H9 (cell line): ENCODE data around the gene MOB3C. TPM values are rescaled to one million over a fixed set of nuclear protein-coding genes. Genes with fewer than 3 reads are reported as not detected.

Experiments
- DNase-seq: peaks from one replicate; pipeline ENCODE4 v3.0.0-alpha.2; 2017
- H2AFZ ChIP-seq: one replicate; pipeline ENCODE4 v1.6.1; 2013; ENCODE audit warnings: mild to moderate bottlenecking, low read length, control low read depth, moderate library complexity
- H2AK5ac ChIP-seq: 2 replicates; pipeline ENCODE4 v1.6.1; 2013; ENCODE audit warnings: low read length, control low read depth, mixed read lengths; ENCODE audit not compliant: insufficient read length
- H2BK120ac ChIP-seq: one replicate; pipeline ENCODE4 v1.6.1; 2013; ENCODE audit warnings: low read depth, mild to moderate bottlenecking, low read length, control low read depth, inconsistent platforms; ENCODE audit not compliant: poor library complexity, severe bottlenecking
- H2BK12ac ChIP-seq: 2 replicates; pipeline ENCODE4 v1.6.1; 2013; ENCODE audit warnings: low read length, control low read depth, mixed read lengths, low read depth; ENCODE audit not compliant: insufficient read length
- H2BK15ac ChIP-seq: 2 replicates; pipeline ENCODE4 v1.6.1; 2013; ENCODE audit warnings: low read depth, low read length, control low read depth
- H2BK20ac ChIP-seq: one replicate; pipeline ENCODE4 v1.6.1; 2013; ENCODE audit warnings: low read depth, mild to moderate bottlenecking, low read length, control low read depth, inconsistent platforms; ENCODE audit not compliant: poor library complexity, severe bottlenecking
- H2BK5ac ChIP-seq: 2 replicates; pipeline ENCODE4 v1.6.1; 2013; ENCODE audit warnings: low read length, control low read depth, mixed read lengths; ENCODE audit not compliant: insufficient read length
- H3K14ac ChIP-seq: 2 replicates; pipeline ENCODE4 v1.6.1; 2013; ENCODE audit warnings: low read length, control low read depth; ENCODE audit not compliant: insufficient read depth
- H3K18ac ChIP-seq: 2 replicates; pipeline ENCODE4 v1.6.1; 2013; ENCODE audit warnings: low read depth, mild to moderate bottlenecking, mixed read lengths, low read length, control low read depth; ENCODE audit not compliant: insufficient read length
- H3K23ac ChIP-seq: 2 replicates; pipeline ENCODE4 v1.6.1; 2013; ENCODE audit warnings: low read length, control low read depth, mixed read lengths, low read depth; ENCODE audit not compliant: insufficient read length
- H3K23me2 ChIP-seq: 2 replicates; pipeline ENCODE4 v1.6.1; 2013; ENCODE audit warnings: low read depth, mild to moderate bottlenecking, mixed read lengths, low read length, control low read depth; ENCODE audit not compliant: insufficient read length, poor library complexity, severe bottlenecking
- H3K27ac ChIP-seq: 2 replicates; pipeline ENCODE4 v1.5.1; 2013; ENCODE audit warnings: low read length, control low read depth, mixed read lengths, low read depth; ENCODE audit not compliant: insufficient read length
- H3K27me3 ChIP-seq: 2 replicates; pipeline ENCODE4 v1.6.1; 2013; ENCODE audit warnings: low read length, control low read depth, inconsistent platforms; ENCODE audit not compliant: insufficient read depth
- H3K4ac ChIP-seq: 2 replicates; pipeline ENCODE4 v1.6.1; 2013; ENCODE audit warnings: low read depth, mild to moderate bottlenecking, control low read depth, inconsistent platforms, low read length, moderate library complexity
- H3K4me1 ChIP-seq: 2 replicates; pipeline ENCODE4 v1.6.1; 2013; ENCODE audit warnings: low read length, control low read depth, inconsistent platforms; ENCODE audit not compliant: insufficient read depth
- H3K4me2 ChIP-seq: 2 replicates; pipeline ENCODE4 v1.6.1; 2013; ENCODE audit warnings: low read length, control low read depth, mixed read lengths; ENCODE audit not compliant: insufficient read length, insufficient read depth
- H3K56ac ChIP-seq: 2 replicates; pipeline ENCODE4 v1.6.1; 2013; ENCODE audit warnings: low read depth, mild to moderate bottlenecking, mixed read lengths, low read length, control low read depth; ENCODE audit not compliant: insufficient read length
- H3K79me1 ChIP-seq: 2 replicates; pipeline ENCODE4 v1.6.1; 2013; ENCODE audit warnings: low read depth, mild to moderate bottlenecking, moderate library complexity, low read length, control low read depth, inconsistent platforms; ENCODE audit not compliant: insufficient read depth, poor library complexity, severe bottlenecking
- H3K79me2 ChIP-seq: 2 replicates; pipeline ENCODE4 v1.6.1; 2013; ENCODE audit warnings: low read length, control low read depth, inconsistent platforms; ENCODE audit not compliant: insufficient read depth
- H3K9ac ChIP-seq: 2 replicates; pipeline ENCODE4 v1.6.1; 2013; ENCODE audit warnings: low read length, control low read depth, mixed read lengths; ENCODE audit not compliant: insufficient read length; ENCODE audit errors: extremely low read depth
- H3K9me3 ChIP-seq: one replicate; pipeline ENCODE4 v1.6.1; 2013; ENCODE audit warnings: low read depth, low read length, inconsistent platforms; ENCODE audit not compliant: control insufficient read depth
- H3T11ph ChIP-seq: one replicate; pipeline ENCODE4 v1.6.1; 2013; ENCODE audit warnings: mild to moderate bottlenecking, low read length, control low read depth, inconsistent platforms
- H4K20me1 ChIP-seq: one replicate; pipeline ENCODE4 v1.6.1; 2013; ENCODE audit not compliant: control insufficient read depth, insufficient read length, insufficient read depth
- H4K5ac ChIP-seq: 2 replicates; pipeline ENCODE4 v1.6.1; 2013; ENCODE audit warnings: low read depth, mild to moderate bottlenecking, mixed read lengths, low read length, control low read depth; ENCODE audit not compliant: insufficient read length
- H4K8ac ChIP-seq: replicated peaks from 2 replicates; pipeline ENCODE4 v1.6.1; 2013; ENCODE audit warnings: low read length, control low read depth, mixed read lengths, low read depth; ENCODE audit not compliant: insufficient read length
- H4K91ac ChIP-seq: 2 replicates; pipeline ENCODE4 v1.6.1; 2013; ENCODE audit warnings: low read depth, mild to moderate bottlenecking, moderate library complexity, mixed read lengths, low read length, control low read depth; ENCODE audit not compliant: insufficient read length
- H3K27ac Mint-ChIP-seq, 3 experiments: 2 replicates in 2 of 3; 3 replicates in 1 of 3; pipeline ENCODE4 v1.8.0; 2020 to 2021; ENCODE audit warnings: mixed read lengths in 3 of 3, mild to moderate bottlenecking in 1 of 3, moderate library complexity in 1 of 3
- H3K27me3 Mint-ChIP-seq: 2 replicates; pipeline ENCODE4 v1.8.0; 2021; ENCODE audit warnings: low read depth, mild to moderate bottlenecking, moderate library complexity, mixed read lengths
- H3K36me3 Mint-ChIP-seq, 3 experiments: 2 replicates in 2 of 3; 3 replicates in 1 of 3; pipeline ENCODE4 v1.8.0; 2020 to 2021; ENCODE audit warnings: low read depth in 3 of 3, mixed read lengths in 3 of 3; ENCODE audit not compliant: insufficient read depth in 1 of 3
- H3K4me1 Mint-ChIP-seq, 2 experiments: 2 replicates each; pipeline ENCODE4 v1.8.0; 2020; ENCODE audit warnings: mixed read lengths in 2 of 2
- H3K4me3 Mint-ChIP-seq, 2 experiments: 2 replicates in 1 of 2; 3 replicates in 1 of 2; pipeline ENCODE4 v1.8.0; 2020 to 2021; ENCODE audit warnings: mild to moderate bottlenecking in 2 of 2, mixed read lengths in 2 of 2, moderate library complexity in 1 of 2
- H3K9me3 Mint-ChIP-seq, 2 experiments: 2 replicates in 1 of 2; 3 replicates in 1 of 2; pipeline ENCODE4 v1.8.0; 2020; ENCODE audit warnings: mild to moderate bottlenecking in 2 of 2, mixed read lengths in 2 of 2, moderate library complexity in 1 of 2
- WGBS: extraction: QIAGEN DNeasy Blood & Tissue Kit; methylation state at CpG from one replicate; pipeline ENCODE4 v1.1.7; 2013; ENCODE audit warnings: missing lambda C conversion rate, low lambda C conversion rate, mixed read lengths; ENCODE audit not compliant: insufficient read length; ENCODE audit errors: extremely low coverage; 5-methylcytosine and 5-hydroxymethylcytosine counted together
- total RNA-seq: library from RNA; stranded (reverse); gene quantifications from 2 replicates; pipeline ENCODE4 v1.2.1, GENCODE V29; 2021
- TF ChIP-seq, protein P1 (sequence below): fragments of 200-600 bp; sonication (generic); conservative IDR thresholded peaks from 3 replicates; pipeline ENCODE4 v1.8.0; 2021; ENCODE audit warnings: antibody characterized with exemption, mild to moderate bottlenecking

Gene MOB3C
- total RNA-seq, 1 experiment from 2014 or later, result 3.2 TPM

DNA sequence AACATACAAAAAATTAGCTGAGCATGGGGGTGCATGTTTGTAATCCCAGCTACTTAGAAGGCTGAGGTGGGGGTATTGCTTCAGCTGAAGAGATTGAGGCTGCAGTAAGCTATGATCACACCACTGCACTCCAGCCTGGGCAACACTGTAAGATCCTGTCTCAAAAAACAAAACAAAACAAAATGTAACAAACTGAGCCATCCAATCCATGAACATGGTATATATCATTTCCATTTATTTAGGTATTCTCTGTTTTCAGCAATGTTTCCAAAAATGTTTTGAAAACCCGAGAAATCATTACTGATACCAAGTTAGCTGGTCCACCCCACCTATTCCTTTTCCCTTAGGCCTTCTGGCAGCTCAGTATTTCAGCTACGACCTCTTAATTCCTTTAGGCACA lies 33.2 kb upstream of the MOB3C start:
- Histone ChIP-seq H3T11ph (no peak overlapping the region), H4K20me1 (no peaks in the 10 kb centered on the region), H2BK5ac (no peak overlapping the region), H2BK120ac (no peak overlapping the region), H4K91ac (no peak overlapping the region), H3K23me2 (no peaks in the 10 kb centered on the region), H2AK5ac (no peak overlapping the region), H4K8ac (no peak overlapping the region), H3K56ac (no peak overlapping the region), H3K27me3 (no peaks in the 10 kb centered on the region), H3K79me1 (no peaks in the 10 kb centered on the region), H3K4me2 (no peak overlapping the region), H4K5ac (no peak overlapping the region), H3K4ac (no peak overlapping the region), H2AFZ (no peak overlapping the region), H3K18ac (no peak overlapping the region), H3K9ac (no peak overlapping the region), H3K9me3 (no peaks in the 10 kb centered on the region), H2BK15ac (no peak overlapping the region), H3K14ac (no peak overlapping the region), H2BK20ac (no peak overlapping the region), H3K23ac (no peak overlapping the region), H3K4me1 (no peaks in the 10 kb centered on the region), H3K79me2 (no peaks in the 10 kb centered on the region), H2BK12ac (no peak overlapping the region), H3K27ac (no peak overlapping the region)
- H3K9me3 Mint-ChIP-seq, result peaks cover 3 to 10% of the 10 kb centered on the region in 2 experiments; a peak in 3 of 5 replicates
- TF ChIP-seq, protein P1, sequence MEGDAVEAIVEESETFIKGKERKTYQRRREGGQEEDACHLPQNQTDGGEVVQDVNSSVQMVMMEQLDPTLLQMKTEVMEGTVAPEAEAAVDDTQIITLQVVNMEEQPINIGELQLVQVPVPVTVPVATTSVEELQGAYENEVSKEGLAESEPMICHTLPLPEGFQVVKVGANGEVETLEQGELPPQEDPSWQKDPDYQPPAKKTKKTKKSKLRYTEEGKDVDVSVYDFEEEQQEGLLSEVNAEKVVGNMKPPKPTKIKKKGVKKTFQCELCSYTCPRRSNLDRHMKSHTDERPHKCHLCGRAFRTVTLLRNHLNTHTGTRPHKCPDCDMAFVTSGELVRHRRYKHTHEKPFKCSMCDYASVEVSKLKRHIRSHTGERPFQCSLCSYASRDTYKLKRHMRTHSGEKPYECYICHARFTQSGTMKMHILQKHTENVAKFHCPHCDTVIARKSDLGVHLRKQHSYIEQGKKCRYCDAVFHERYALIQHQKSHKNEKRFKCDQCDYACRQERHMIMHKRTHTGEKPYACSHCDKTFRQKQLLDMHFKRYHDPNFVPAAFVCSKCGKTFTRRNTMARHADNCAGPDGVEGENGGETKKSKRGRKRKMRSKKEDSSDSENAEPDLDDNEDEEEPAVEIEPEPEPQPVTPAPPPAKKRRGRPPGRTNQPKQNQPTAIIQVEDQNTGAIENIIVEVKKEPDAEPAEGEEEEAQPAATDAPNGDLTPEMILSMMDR, result no peak
- no peak for DNase-seq
- no CpG with 5 or more reads among the region's 2 CpGs for WGBS
- no peaks in the 10 kb centered on the region for H3K27me3 Mint-ChIP-seq
- H3K4me3 Mint-ChIP-seq, result no peak overlapping the region
- H3K4me1 Mint-ChIP-seq, result no peaks in the 10 kb centered on the region
- H3K27ac Mint-ChIP-seq, result no peak overlapping the region
- peaks cover 30 to 65% (median 52%) of the 10 kb centered on the region in 3 experiments for H3K36me3 Mint-ChIP-seq
